ENCODE results near the gene TFEB.

The TFEB gene

DNA sequence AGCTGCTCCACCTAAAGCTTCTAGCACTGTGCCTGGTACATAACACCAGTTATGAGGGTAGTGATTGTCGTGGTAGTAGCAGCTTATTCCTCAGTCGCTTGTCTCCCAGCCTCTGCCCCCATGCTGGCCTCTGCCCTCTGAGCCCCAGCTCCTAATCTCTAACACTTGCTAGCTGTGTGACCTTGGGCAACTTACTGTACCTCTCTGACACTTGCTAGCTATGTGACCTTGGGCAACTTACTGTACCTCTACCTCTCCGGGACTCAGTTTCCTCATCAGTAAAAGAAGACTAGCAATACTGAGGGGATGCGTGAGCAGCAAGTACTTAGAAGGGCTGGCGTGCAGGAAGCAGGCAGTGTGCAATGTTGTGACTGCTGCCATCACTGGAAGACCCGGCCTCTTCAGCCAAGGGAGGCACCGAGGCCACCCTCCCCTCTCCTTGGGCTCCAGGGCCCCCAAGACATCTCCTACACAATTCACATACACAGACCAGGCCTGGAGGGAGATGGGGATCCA is 87.3 kb downstream of the TFEB start:
- DNase-seq = no peak

DNA sequence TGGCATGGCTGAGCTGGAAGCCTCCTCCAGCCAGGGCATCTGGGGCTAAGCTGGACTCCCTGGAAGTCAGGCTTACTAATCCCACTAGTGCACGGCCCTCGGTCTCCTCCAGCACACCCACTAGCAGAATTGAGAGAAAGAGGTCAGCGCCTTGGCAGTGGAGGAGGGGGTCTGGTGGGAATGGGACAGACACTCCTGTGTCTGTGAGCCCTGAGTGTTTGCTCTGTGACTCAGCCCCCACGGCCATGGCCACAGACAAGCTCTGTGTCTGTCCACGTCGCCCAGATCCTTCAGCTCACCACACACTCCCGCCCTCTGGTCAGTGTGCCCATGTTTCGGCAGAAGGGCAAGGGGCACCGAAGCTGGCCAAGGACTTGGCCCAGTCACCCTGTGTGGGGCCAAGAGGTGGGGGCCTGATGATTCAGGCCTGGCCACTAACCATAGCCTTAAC is 88.3 kb downstream of the TFEB start:
- no peak for DNase-seq

- no peak for DNase-seq
These were observed 89.2 kb downstream of the TFEB start for GRCh38 chr6:41646026-41646795.

- no peak for DNase-seq
These were observed 90.3 kb downstream of the TFEB start for GRCh38 chr6:41645007-41645618.

GRCh38 chr6:41644297-41644879 is 91.0 kb downstream of the TFEB start:
- DNase-seq = no peak

DNA sequence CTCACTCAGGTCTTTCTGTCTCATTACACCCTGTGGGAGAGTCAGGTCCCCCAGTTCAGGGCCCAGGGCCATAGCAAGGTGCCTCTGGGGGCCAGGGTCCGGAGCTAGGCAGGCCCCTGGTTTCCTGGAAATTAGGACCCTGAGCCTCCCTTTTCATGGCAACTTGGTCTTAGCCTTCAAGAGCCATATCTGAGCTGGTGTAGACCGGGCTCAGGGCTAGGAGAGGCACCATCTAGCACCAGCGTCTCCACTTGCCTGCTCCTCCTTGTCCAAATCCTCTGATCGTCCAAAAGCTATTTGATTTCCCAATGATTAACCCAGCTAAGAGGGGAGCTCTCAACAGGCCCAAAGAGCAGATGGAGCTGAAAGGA is 91.5 kb downstream of the TFEB start:
- DNase-seq = no peak

DNA sequence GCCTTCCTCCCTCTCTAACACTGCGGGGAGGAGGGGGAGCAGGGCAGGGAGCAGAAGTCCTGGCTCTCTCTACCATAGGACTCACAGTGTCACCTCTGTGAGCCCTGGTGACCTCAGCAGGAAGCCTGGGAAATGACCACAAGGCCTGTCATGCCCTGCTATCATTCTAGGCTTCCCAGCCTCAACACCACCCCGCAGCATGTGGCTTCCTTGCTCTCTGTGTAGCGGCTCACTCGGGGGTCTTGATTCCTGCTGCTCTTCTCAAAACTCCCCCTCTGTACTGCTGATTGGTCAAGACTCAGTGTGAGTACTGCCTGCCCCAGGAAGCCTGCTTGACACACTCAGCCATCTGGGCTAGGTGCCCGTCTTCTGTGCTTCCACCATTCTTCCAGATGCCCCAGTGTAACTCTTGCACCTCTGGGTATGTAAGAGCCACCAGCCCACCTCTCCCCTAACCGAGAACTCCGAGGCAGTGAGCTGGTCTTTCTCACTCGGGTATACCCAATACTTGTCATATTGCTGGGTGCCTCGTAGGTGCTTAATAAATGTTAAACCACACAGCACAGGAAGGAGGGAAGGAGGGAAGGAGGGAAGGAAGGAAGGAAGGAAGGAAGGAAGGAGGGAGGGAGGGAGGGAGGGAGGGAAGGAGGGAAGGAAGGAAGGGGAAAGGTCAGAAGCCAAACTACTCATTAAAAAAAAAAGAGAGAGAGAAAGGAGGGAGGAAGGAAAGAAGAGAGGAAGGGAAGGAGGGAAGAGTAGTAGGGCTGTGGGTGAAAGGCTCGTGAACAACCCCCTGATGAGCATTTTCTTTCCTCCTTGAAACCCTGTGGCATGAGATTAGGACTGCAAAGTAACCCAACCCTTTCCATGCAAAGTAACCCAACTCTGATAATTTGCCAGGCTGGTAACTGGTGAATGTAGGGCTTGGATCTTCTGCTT is 92.2 kb downstream of the TFEB start:
- no peak for DNase-seq

GRCh38 chr6:41642090-41642959 is 93.1 kb downstream of the TFEB start:
- DNase-seq = no peak

GRCh38 chr6:41641352-41641925 is 94.0 kb downstream of the TFEB start:
- no peak for DNase-seq

GRCh38 chr6:41640426-41640825 is 95.0 kb downstream of the TFEB start:
- no peak for DNase-seq

GRCh38 chr6:41639809-41640371 is 95.5 kb downstream of the TFEB start:
- DNase-seq = no peak

DNA sequence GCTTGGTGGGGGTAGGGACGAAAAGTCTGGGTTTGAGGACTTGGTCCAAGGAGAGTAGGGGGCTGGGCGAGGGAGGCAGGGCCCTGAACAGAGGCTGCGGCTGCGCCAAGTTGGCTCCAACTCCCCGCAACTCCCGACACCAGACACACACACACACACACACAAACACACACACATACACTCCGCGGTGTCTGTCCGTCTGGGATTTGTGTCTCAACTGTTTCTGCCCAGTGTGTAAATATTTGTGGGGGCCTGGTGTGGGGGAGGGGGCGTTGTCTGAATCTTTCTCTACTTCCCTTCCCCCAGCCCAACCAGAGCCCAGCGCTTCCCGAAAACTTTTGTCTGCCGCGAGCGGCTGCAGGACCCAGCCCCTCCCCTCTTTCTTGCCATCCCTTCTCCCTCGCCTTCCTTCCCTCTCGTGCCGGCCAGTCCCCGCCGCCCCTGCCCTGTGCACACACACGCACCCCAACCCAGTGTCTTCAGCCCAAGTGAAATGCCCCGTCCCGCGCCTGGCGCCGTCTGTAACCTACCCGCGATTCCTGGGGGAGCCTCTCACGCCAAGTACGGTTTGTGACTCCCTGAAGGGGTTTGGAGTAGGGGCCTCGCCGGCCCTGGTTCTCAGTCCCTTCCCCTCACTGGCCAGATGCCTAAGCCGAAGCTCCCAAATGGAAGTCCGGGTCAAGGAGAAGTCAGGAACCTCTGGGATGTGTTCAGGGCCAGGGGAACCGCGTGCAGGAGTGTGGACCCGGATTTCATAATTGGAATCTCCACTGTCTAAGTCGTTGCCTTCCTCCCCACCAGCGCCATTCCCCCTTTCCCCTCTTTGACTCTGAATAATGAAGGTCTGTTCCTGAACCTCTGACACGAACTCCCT is 96.2 kb downstream of the TFEB start:
- DNase-seq = no peak

DNA sequence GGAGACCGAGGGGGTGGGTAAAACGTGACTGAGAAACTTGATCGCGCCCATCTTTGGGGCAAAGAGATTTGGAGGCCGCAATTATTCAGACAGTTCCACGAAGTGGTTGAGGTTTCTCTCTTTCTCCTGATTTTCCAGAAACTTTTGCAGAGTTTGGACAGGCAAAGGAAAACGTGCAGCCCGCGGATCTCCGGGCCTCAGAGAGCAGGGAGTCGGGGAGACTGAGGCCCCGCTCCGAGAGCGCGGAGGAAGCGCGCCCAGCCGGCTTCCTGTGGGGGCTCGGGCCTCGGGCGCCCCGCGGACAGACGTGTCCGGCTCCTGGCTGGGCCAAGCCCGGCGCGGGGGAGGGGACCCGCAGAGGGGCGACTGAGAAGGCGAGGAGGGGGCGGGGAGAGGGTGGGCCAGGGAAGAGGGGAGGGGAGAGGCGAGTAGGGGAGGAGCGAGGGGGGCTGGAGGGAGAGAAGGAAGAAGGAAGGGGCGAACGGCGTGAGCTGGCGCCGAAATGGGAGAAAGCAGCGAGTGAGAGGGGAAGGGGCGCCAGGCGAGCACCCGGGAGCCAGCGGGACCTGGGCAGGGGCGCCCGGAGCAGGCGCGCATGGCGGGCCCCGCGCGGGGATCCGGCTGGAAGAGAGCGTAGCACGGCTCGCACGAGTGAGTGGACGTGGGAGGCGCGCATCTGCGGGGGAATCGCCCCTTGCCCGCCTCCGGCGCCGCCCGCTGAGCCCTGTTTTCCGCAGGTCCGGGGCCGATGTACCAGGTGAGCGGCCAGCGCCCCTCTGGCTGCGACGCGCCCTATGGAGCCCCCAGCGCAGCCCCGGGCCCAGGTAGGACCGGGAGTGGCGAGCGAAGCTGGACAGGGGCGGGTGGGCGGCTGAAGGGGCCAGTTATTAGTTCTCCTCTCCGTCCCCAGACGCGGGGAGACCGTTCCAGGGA is 97.1 kb downstream of the TFEB start, which contains the start of gene MDFI:
Gene MDFI (plus strand): TSS at position 467 of the 933 bp plus-strand sequence. CDS start 282 bp downstream, at position 749.
- DNase-seq = no peak

GRCh38 chr6:41637194-41638001 is 98.0 kb downstream of the TFEB start:
- no peak for DNase-seq

DNA sequence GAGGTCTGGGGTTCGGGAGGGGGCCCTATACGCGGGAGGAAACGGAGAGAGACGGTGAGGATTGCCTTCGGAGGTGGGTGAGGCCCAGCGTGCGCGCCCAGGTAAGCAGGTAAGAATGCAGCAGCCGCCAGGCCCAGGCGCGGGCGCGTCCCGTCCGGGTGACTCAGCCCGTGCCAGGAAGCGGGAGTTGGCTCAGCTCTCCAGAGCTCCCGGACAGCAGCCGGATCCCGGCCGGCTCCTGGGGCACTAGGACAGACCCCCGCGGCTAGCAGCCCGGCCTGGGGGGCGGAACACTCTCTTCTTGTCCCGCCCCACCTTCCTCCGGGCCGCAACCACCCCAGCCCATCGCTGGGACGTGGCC is 98.6 kb downstream of the TFEB start:
- DNase-seq = no peak

DNA sequence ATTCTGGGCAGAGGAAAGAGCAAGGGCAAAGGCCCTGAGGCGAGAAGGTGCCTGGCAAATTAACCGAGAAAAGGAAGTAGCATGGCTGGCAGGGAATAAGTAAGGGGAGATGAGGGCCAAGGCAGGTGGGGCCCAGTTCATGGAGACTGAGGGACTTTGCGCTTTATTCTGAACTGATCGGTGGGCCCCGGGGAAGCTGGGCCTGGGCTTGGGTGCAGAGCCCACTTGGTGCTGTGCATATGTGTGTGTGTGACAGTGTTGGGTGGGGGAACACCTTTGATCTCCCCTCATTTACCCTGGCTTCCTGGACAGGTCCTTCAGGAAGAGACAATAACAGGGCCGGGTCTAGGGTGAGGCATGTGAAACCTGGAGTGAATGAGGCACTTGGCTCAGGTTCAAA is 100.0 kb downstream of the TFEB start:
- DNase-seq = no peak

GRCh38 chr6:41634657-41635056 is 100.8 kb downstream of the TFEB start:
- DNase-seq = no peak
